ENCODE results near the gene IDE. TPM values are rescaled to one million over a fixed set of nuclear protein-coding genes. Genes with fewer than 3 reads are reported as not detected.

The IDE gene
- total and polyA plus RNA-seq, 10 of the 15 experiments (the other 5 are each of a cell fraction or from before 2014, with no cell fraction given): 11.6 to 54.5 (median 33.6) TPM

GRCh38 chr10:92480413-92480812 is 93.5 kb downstream of the IDE start:
- CTCF ChIA-PET: interaction anchor here (0.6 to 1.4 kb wide), 4 partner anchors 9 to 406 kb away, joined by 3 to 5 read pairs (median 3); partner anchors contain the start of gene IDE
- H3K4me3 ChIP-seq: no peak overlapping the region
- DNase-seq (ENCODE audit: low read depth, low spot score): no peak

More at GRCh38 chr10:92480413-92480812, 93.5 kb downstream of the IDE start:
- Histone ChIP-seq H3K27ac (ENCODE audit: control insufficient read depth, insufficient read depth) (no peak overlapping the region), H3K79me2 (ENCODE audit: control insufficient read depth, insufficient read depth, low read length) (no peaks in the 10 kb centered on the region), H3K9ac (ENCODE audit: control insufficient read depth, insufficient read depth, low read length) (no peak overlapping the region), H4K20me1 (ENCODE audit: control insufficient read depth, insufficient read depth) (no peaks in the 10 kb centered on the region), H3K9me3 (replicated peaks; ENCODE audit: control insufficient read depth, insufficient read depth, low read length) (no peaks in the 10 kb centered on the region), H2AFZ (ENCODE audit: control insufficient read depth, low read depth, low read length) (no peak overlapping the region), H3K4me2 (ENCODE audit: control insufficient read depth, insufficient read depth) (no peak overlapping the region), H3K4me1 (ENCODE audit: control insufficient read depth, insufficient read depth, low read length) (no peaks in the 10 kb centered on the region), H3K27me3 (replicated peaks in 1 of 2; ENCODE audit: control insufficient read depth in 2 of 2, insufficient read depth in 2 of 2, low read length in 1 of 2) (no peaks in the 10 kb centered on the region), H3K36me3 (ENCODE audit: control insufficient read depth in 2 of 2, insufficient read depth in 2 of 2, low read length in 1 of 2) (peaks cover 6 to 15% of the 10 kb centered on the region in 2 experiments)
- POLR2A ChIA-PET: no interaction called here
- in situ Hi-C loops (cut with MboI) (no loop called here), intact Hi-C loops (cut with micrococcal nuclease; ENCODE audit: unreplicated experiment) (no loop called here)
- SMC1A ChIA-PET (ENCODE audit: uncharacterized antibody, unreplicated experiment): interaction anchor here (1.0 to 1.2 kb wide), 3 partner anchors 13 to 400 kb away, joined by 3 read pairs; no protein-coding TSS in a partner anchor
- no TSS peak for BruUV-seq (replicated peaks)
- RAD21 ChIA-PET (ENCODE audit: unreplicated experiment): no interaction called here
- TF ChIP-seq ZNF274 (IDR thresholded peaks at IDR 0.05; ENCODE audit: insufficient read depth, insufficient read length) (no peak), HDAC6 (IDR thresholded peaks at IDR 0.05; ENCODE audit: unreplicated experiment) (no peak), KAT2A (conservative IDR thresholded peaks at IDR 0.05; ENCODE audit: control insufficient read depth, low read depth, low read length) (no peak), SREBF2 (IDR thresholded peaks at IDR 0.05; ENCODE audit: low read length) (no peak), POLR2AphosphoS5 (IDR thresholded peaks at IDR 0.05; ENCODE audit: low read length) (no peak), PAX5 (IDR thresholded peaks at IDR 0.05; ENCODE audit: borderline replicate concordance, low read depth, low read length) (no peak), MEF2B (IDR thresholded peaks at IDR 0.05; ENCODE audit: partially characterized antibody, poor library complexity, severe bottlenecking) (no peak), MEF2A (IDR thresholded peaks at IDR 0.05; ENCODE audit: insufficient read depth, low read depth, low read length) (no peak), NRF1 (conservative IDR thresholded peaks at IDR 0.05; ENCODE audit: low read depth, low read length) (no peak), SIX5 (IDR thresholded peaks at IDR 0.05; ENCODE audit: low read depth, low read length, severe bottlenecking) (no peak), TCF12 (IDR thresholded peaks at IDR 0.05; ENCODE audit: low read depth, low read length) (no peak), GABPA (IDR thresholded peaks at IDR 0.05; ENCODE audit: low read depth) (no peak), TAF1 (IDR thresholded peaks at IDR 0.05; ENCODE audit: borderline replicate concordance, low read depth, low read length) (no peak), SP1 (IDR thresholded peaks at IDR 0.05; ENCODE audit: low read depth, low read length) (no peak), DPF2 (IDR thresholded peaks at IDR 0.05) (no peak), REST (IDR thresholded peaks at IDR 0.05; ENCODE audit: low read depth, low read length) (no peak)
- TF ChIP-seq, protein P1, sequence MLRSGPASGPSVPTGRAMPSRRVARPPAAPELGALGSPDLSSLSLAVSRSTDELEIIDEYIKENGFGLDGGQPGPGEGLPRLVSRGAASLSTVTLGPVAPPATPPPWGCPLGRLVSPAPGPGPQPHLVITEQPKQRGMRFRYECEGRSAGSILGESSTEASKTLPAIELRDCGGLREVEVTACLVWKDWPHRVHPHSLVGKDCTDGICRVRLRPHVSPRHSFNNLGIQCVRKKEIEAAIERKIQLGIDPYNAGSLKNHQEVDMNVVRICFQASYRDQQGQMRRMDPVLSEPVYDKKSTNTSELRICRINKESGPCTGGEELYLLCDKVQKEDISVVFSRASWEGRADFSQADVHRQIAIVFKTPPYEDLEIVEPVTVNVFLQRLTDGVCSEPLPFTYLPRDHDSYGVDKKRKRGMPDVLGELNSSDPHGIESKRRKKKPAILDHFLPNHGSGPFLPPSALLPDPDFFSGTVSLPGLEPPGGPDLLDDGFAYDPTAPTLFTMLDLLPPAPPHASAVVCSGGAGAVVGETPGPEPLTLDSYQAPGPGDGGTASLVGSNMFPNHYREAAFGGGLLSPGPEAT (IDR thresholded peaks at IDR 0.05; ENCODE audit: low read depth): no peak
- TF ChIP-seq, protein P2, sequence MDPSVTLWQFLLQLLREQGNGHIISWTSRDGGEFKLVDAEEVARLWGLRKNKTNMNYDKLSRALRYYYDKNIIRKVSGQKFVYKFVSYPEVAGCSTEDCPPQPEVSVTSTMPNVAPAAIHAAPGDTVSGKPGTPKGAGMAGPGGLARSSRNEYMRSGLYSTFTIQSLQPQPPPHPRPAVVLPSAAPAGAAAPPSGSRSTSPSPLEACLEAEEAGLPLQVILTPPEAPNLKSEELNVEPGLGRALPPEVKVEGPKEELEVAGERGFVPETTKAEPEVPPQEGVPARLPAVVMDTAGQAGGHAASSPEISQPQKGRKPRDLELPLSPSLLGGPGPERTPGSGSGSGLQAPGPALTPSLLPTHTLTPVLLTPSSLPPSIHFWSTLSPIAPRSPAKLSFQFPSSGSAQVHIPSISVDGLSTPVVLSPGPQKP (IDR thresholded peaks at IDR 0.05; ENCODE audit: low read depth, low read length): no peak
- TF ChIP-seq, protein P3, sequence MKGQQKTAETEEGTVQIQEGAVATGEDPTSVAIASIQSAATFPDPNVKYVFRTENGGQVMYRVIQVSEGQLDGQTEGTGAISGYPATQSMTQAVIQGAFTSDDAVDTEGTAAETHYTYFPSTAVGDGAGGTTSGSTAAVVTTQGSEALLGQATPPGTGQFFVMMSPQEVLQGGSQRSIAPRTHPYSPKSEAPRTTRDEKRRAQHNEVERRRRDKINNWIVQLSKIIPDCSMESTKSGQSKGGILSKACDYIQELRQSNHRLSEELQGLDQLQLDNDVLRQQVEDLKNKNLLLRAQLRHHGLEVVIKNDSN (IDR thresholded peaks at IDR 0.05; ENCODE audit: borderline replicate concordance, extremely low read length, insufficient read depth, low read depth, low read length): no peak
- no peak for FAIRE-seq
- ATAC-seq: no peak

Measured in GM12878 (cell line).